Kidney (tissue), 14 donors: ENCODE results near the gene ELK3. TPM values are rescaled to one million over a fixed set of nuclear protein-coding genes. Genes with fewer than 3 reads are reported as not detected.

Experiments
- DNase-seq, 5 donors: peaks; one replicate each; pipeline ENCODE4 v3.0.0-alpha.2; 2013 to 2020
- FAIRE-seq: peaks from 2 replicates; lab custom pipeline; 2012; peaks lifted over from hg19 to GRCh38; lab: Jason Lieb, UNC
- H3K27ac ChIP-seq, 2 donors: one replicate each; pipeline ENCODE4 v1.7.0; 2013; ENCODE audit warnings: low read depth in 2 of 2, low read length in 2 of 2, inconsistent platforms in 1 of 2
- H3K27me3 ChIP-seq: one replicate; pipeline ENCODE4 v1.7.1; 2013; ENCODE audit warnings: low read length, inconsistent platforms; ENCODE audit not compliant: control insufficient read depth, insufficient read depth
- H3K36me3 ChIP-seq, 3 donors: one replicate each; pipeline versions ENCODE4 v1.7.0 to v1.7.1; 2013; ENCODE audit warnings: low read length in 3 of 3, control low read depth in 1 of 3, inconsistent platforms in 1 of 3; ENCODE audit not compliant: insufficient read depth in 3 of 3, control insufficient read depth in 2 of 3
- H3K4me1 ChIP-seq, 3 donors: one replicate each; pipeline versions ENCODE4 v1.7.0 to v1.7.1; 2013; ENCODE audit warnings: low read length in 3 of 3, inconsistent platforms in 1 of 3, low read depth in 1 of 3; ENCODE audit not compliant: control insufficient read depth in 2 of 3, insufficient read depth in 2 of 3
- H3K4me3 ChIP-seq, 3 donors: one replicate each; pipeline versions ENCODE4 v1.7.0 to v1.8.1; 2013; ENCODE audit warnings: low read length in 3 of 3, control low read depth in 1 of 3, inconsistent platforms in 1 of 3
- H3K9ac ChIP-seq, 3 donors: one replicate each; pipeline versions ENCODE4 v1.7.0 to v1.7.1; 2013; ENCODE audit warnings: low read length in 3 of 3, control low read depth in 1 of 3, inconsistent platforms in 1 of 3
- H3K9me3 ChIP-seq, 3 donors: one replicate each; pipeline versions ENCODE4 v1.7.0 to v1.7.1; 2013; ENCODE audit warnings: low read length in 3 of 3, control low read depth in 1 of 3, inconsistent platforms in 1 of 3; ENCODE audit not compliant: control insufficient read depth in 2 of 3, insufficient read depth in 1 of 3
- intact Hi-C: fragments of 100-400 bp; cut with DNase I; formaldehyde crosslinking; loops from one replicate; pipeline ENCODE4 v1.11.1; 2022
- polyA plus RNA-seq: library from polyadenylated mRNA; stranded (reverse); fragments of 350-450 nt; fragmentation: Illumina TruSeq; extraction: RNeasy Lipid Tissue Mini Kit (QIAGEN cat#74804); gene quantifications from one replicate; pipeline ENCODE4 v1.2.3, GENCODE V29; 2014; ENCODE audit warnings: low read depth, low replicate concordance; ENCODE audit not compliant: insufficient read depth
- total RNA-seq: library from RNA; stranded (reverse); fragmentation: NEBNext Ultra II Directional; extraction: Animal tissue kit (Norgen Biotek cat#: 25700); gene quantifications from one replicate; pipeline ENCODE4 v1.2.1, GENCODE V29; 2021
- TF ChIP-seq, protein P1 (sequence below): IDR thresholded peaks from 3 replicates; pipeline ENCODE4 v1.5.1; 2012; ENCODE audit warnings: mild to moderate bottlenecking, moderate library complexity, borderline replicate concordance; ENCODE audit not compliant: insufficient read depth; ENCODE audit errors: extremely low read depth
- donor health status: control.
- donor health status: control.
- donor health status: control.
- donor health status: control.
- donor health status: control.
- donor health status: DM: yes; HTN: yes; CAD: no.
- donor health status: Normal renal cell carcinoma (clear cell type).

ELK3 gene
- total and polyA plus RNA-seq, 2 donors from 2014 or later = 10.5 to 59.5 TPM

DNA sequence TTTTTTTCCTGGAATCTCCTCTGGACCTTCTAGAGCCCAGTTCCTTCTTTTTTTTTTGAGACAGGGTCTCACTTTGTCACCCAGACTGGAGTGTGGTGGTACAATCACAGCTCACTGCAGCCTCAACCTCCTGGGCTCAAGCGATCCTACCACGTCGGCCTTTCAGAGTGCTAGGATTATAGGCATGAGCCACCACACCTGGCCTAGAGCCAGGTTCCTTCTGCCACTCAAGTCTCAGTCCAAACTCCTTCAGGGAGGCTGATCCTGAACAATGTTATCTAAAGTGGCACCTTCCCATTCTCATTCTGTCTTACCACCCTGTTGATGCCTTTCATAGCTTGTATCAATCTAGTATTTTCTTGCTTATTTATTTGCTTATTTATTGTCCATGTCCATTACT lies 22.3 kb upstream of the ELK3 start:
- Histone ChIP-seq H3K4me3 (no peak overlapping the region), H3K36me3 (no peaks in the 10 kb centered on the region), H3K9me3 (peaks cover 0 to 7% (median 0%) of the 10 kb centered on the region in 3 donors), H3K9ac (no peak overlapping the region), H3K4me1 (no peaks in the 10 kb centered on the region), H3K27ac (no peak overlapping the region), H3K27me3 (no peaks in the 10 kb centered on the region)
- TF ChIP-seq, protein P1, sequence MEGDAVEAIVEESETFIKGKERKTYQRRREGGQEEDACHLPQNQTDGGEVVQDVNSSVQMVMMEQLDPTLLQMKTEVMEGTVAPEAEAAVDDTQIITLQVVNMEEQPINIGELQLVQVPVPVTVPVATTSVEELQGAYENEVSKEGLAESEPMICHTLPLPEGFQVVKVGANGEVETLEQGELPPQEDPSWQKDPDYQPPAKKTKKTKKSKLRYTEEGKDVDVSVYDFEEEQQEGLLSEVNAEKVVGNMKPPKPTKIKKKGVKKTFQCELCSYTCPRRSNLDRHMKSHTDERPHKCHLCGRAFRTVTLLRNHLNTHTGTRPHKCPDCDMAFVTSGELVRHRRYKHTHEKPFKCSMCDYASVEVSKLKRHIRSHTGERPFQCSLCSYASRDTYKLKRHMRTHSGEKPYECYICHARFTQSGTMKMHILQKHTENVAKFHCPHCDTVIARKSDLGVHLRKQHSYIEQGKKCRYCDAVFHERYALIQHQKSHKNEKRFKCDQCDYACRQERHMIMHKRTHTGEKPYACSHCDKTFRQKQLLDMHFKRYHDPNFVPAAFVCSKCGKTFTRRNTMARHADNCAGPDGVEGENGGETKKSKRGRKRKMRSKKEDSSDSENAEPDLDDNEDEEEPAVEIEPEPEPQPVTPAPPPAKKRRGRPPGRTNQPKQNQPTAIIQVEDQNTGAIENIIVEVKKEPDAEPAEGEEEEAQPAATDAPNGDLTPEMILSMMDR = no peak
- intact Hi-C loops = no loop called here
- no peak for DNase-seq
- FAIRE-seq = no peak

DNA sequence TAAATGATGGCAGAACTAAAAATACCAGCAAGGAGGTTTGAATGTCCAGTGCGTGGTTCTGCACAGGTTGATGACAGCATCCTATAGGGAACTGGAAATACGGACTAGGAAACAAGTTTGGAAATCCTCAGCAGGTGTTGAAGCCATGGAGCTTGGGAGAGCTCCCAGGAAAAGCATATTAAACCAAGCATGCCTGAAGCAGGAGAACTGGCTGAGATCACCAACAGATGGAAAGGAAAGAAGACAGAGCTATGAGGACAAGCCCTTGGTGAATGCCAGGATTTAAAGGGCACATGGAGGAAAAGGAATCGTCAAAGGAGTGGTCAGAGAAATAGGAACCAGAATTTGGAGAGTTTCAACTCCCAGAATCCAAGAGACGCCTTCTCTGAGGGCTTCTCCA lies 21.2 kb upstream of the ELK3 start:
- FAIRE-seq (no peak), DNase-seq (no peak)
- TF ChIP-seq, protein P1 = no peak
- no peak overlapping the region for H3K27ac ChIP-seq
- no peaks in the 10 kb centered on the region for H3K27me3 ChIP-seq
- no peaks in the 10 kb centered on the region for H3K36me3 ChIP-seq
- peaks cover 0 to 10% (median 0%) of the 10 kb centered on the region in 3 donors for H3K9me3 ChIP-seq
- H3K9ac ChIP-seq = no peak overlapping the region
- H3K4me1 ChIP-seq = no peaks in the 10 kb centered on the region
- intact Hi-C loops = no loop called here
- no peak overlapping the region for H3K4me3 ChIP-seq

DNA sequence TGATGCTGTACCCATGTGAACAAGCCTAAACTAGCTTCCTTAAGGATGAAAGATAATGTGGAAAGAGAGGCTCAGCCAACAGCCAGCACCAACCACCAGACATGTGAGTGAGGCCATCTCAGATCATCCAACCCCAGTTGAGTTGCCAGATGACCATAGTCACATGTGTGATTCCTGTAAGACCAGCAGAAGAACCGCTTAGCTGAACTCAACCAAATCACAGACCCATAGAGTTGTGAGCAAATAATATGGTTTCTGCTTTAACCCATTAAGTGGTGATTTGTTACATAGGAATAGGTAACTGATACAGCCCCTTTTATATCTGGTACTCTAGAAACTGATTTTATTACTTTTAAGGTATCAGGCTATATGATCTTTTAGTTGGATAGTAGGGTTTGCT lies 17.6 kb upstream of the ELK3 start:
- no peak for FAIRE-seq
- Histone ChIP-seq H3K4me3 (no peak overlapping the region), H3K27me3 (no peaks in the 10 kb centered on the region), H3K9me3 (peaks cover 0 to 10% (median 0%) of the 10 kb centered on the region in 3 donors), H3K36me3 (no peaks in the 10 kb centered on the region), H3K4me1 (no peaks in the 10 kb centered on the region), H3K9ac (no peak overlapping the region), H3K27ac (no peak overlapping the region)
- TF ChIP-seq, protein P1 = no peak
- intact Hi-C loops = no loop called here
- no peak for DNase-seq

DNA sequence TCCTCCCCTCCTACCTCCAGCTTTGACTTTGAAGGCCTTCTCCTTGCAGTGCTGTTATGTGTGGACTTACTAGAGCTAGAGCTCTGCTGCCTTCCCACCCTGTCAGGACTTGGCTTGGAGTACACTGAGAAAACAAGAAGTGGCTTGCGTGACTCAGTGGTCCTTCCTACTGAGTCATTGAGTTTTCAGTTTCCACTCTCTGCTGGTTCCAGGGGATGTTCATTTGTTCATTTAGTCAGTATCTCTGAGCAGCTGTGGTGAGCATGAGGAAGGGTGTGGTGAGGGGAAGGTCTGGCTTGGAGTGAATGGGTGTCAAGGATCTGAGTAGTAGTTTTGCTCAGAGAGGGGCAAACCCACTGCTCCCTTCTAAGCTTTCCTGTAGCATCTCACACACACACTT lies 17.2 kb upstream of the ELK3 start:
- no peaks in the 10 kb centered on the region for H3K27me3 ChIP-seq
- peaks cover 0 to 10% (median 0%) of the 10 kb centered on the region in 3 donors for H3K9me3 ChIP-seq
- no peaks in the 10 kb centered on the region for H3K36me3 ChIP-seq
- H3K4me3 ChIP-seq = no peak overlapping the region
- no peak overlapping the region for H3K9ac ChIP-seq
- H3K27ac ChIP-seq = no peak overlapping the region
- TF ChIP-seq, protein P1 = no peak
- no peaks in the 10 kb centered on the region for H3K4me1 ChIP-seq
- intact Hi-C loops = no loop called here
- FAIRE-seq (no peak), DNase-seq (no peak)
